Measurements from ENCODE around the gene NEK8. TPM values are rescaled to one million over a fixed set of nuclear protein-coding genes. Genes with fewer than 3 reads are reported as not detected.

Gene NEK8
- total and polyA plus RNA-seq, 2 of the 8 experiments (the other 6 are each of a cell fraction or from before 2014, with no cell fraction given): 14.9 to 23.3 TPM

DNA sequence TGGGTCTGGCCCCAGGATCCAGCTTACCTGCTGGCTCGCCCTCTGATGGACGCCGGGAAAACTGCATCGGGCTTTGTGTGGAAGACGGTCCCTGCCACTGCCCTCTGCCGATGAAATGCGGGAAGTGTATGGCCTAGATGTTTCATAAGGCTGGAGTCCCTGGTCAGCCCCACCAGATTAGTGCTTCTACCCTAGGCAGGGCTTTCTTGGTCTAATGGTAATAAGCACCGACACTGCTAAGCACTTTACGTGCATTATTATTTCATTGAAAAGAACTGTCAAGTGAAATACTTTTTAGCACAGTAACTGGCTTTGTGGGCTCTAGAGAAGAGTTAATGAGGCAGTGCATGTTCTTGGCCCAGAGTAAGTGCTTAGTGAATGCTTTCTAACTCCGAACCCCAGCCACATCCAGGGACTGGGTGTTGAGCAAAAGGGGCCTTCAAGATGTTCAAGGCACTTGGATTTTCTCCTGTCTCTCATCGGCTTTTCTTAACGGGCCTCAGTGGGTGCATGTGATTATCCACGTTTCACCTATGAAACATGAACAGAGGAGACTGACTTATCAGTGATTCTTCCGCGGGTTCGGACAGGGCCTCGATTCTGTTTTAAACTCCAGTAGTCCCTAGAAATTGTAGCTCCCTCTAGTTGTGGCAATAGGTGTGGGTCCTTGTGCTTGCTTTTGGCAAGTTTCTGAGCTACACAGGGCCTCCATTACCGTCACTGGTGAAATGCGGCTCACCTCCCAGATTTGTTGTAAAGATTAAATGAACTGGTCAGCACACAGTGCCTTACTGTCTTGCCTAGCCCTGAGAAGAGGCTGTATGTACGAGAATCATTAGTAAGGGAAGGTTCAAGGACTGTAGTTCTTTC, 21.8 kb downstream of the NEK8 start (continued):
- TF ChIP-seq BRCA1 (IDR thresholded peaks at IDR 0.05; ENCODE audit: low read depth, low read length) (no peak), CTBP2 (IDR thresholded peaks at IDR 0.05; ENCODE audit: borderline replicate concordance, insufficient read depth, insufficient read length, low read length) (no peak), NRF1 (IDR thresholded peaks at IDR 0.05; ENCODE audit: low read depth, low read length) (no peak), POU5F1 (IDR thresholded peaks at IDR 0.05; ENCODE audit: low read depth, low read length) (no peak), HDAC2 (IDR thresholded peaks at IDR 0.05; ENCODE audit: borderline replicate concordance in 1 of 2, low read depth in 2 of 2, low read length in 2 of 2) (no peak), POLR2AphosphoS5 (IDR thresholded peaks at IDR 0.05; ENCODE audit: low read depth, low read length) (peak; percentile 80), SIN3A (conservative IDR thresholded peaks at IDR 0.05 in 1 of 2, IDR thresholded peaks at IDR 0.05 in 1 of 2; ENCODE audit: low read depth in 1 of 2, low read length in 2 of 2) (peak in 1 of 2 experiments; percentile 87; a peak in 2 of 4 replicates), MAFK (IDR thresholded peaks at IDR 0.05; ENCODE audit: low read depth, low read length) (peak; percentile 20; the same call in 1 of the 2 replicates), CREB1 (IDR thresholded peaks at IDR 0.05) (peak; percentile 65; the same call in 1 of the 2 replicates), CHD2 (IDR thresholded peaks at IDR 0.05; ENCODE audit: low read length) (no peak; the same call in 1 of the 2 replicates), RNF2 (IDR thresholded peaks at IDR 0.05; ENCODE audit: borderline replicate concordance, low read depth, low read length, missing control alignments, poor library complexity, severe bottlenecking) (no peak), TCF12 (IDR thresholded peaks at IDR 0.05; ENCODE audit: low read depth, low read length) (0 out of 2 replicates have a peak, but pooled peaks have one; percentile 16), GABPA (IDR thresholded peaks at IDR 0.05; ENCODE audit: borderline replicate concordance, insufficient read depth, low read length) (no peak), NANOG (IDR thresholded peaks at IDR 0.05; ENCODE audit: insufficient read depth, low read depth, low read length, poor library complexity, severe bottlenecking) (no peak), SP2 (IDR thresholded peaks at IDR 0.05; ENCODE audit: low read length) (no peak), SP1 (IDR thresholded peaks at IDR 0.05; ENCODE audit: low read depth, low read length) (no peak), SUZ12 (IDR thresholded peaks at IDR 0.05; ENCODE audit: low read length) (no peak), EP300 (IDR thresholded peaks at IDR 0.05; ENCODE audit: borderline replicate concordance in 1 of 2, low read depth in 2 of 2, low read length in 2 of 2) (0 out of 3 replicates have a peak, but pooled peaks of 1 of the 2 experiments have one; percentile 5)
- TF ChIP-seq, protein P1, sequence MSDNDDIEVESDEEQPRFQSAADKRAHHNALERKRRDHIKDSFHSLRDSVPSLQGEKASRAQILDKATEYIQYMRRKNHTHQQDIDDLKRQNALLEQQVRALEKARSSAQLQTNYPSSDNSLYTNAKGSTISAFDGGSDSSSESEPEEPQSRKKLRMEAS (IDR thresholded peaks at IDR 0.05): no peak
- TF ChIP-seq, protein P2, sequence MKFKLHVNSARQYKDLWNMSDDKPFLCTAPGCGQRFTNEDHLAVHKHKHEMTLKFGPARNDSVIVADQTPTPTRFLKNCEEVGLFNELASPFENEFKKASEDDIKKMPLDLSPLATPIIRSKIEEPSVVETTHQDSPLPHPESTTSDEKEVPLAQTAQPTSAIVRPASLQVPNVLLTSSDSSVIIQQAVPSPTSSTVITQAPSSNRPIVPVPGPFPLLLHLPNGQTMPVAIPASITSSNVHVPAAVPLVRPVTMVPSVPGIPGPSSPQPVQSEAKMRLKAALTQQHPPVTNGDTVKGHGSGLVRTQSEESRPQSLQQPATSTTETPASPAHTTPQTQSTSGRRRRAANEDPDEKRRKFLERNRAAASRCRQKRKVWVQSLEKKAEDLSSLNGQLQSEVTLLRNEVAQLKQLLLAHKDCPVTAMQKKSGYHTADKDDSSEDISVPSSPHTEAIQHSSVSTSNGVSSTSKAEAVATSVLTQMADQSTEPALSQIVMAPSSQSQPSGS (IDR thresholded peaks at IDR 0.05; ENCODE audit: low read length): 0 out of 2 replicates have a peak, but pooled peaks have one; percentile 68
